GM21619 (cell line): ENCODE measurements around the gene CFI.

Experiments
- ATAC-seq: cut with Tn5 transposase; IDR thresholded peaks from one replicate; pipeline ENCODE4 v1.9.1; 2021; ENCODE audit not compliant: unreplicated experiment

Gene CFI

GRCh38 chr4:109801895-109802319 is at the start of gene CFI:
CFI (minus strand) TSS chr4:109801999; CDS start chr4:109801971, 28 bp downstream.
- no peak for ATAC-seq

- ATAC-seq: no peak
These were observed 48.8 kb upstream of the CFI start for GRCh38 chr4:109850601-109851000.

GRCh38 chr4:109848501-109848900 is 46.7 kb upstream of the CFI start:
- no peak for ATAC-seq

- no peak for ATAC-seq
These were observed 46.2 kb upstream of the CFI start, which contains the start of gene LRIT3 for GRCh38 chr4:109847896-109848442. LRIT3 (plus strand) TSS chr4:109848107; CDS start chr4:109848202, 95 bp downstream.

GRCh38 chr4:109846395-109847098 is 44.7 kb upstream of the CFI start:
- no peak for ATAC-seq

GRCh38 chr4:109836985-109837384 is 35.2 kb upstream of the CFI start:
- no peak for ATAC-seq

GRCh38 chr4:109833756-109834155 is 32.0 kb upstream of the CFI start:
- ATAC-seq: no peak

- no peak for ATAC-seq
These were observed 25.9 kb upstream of the CFI start, which contains the start of gene RRH for GRCh38 chr4:109827672-109828071. RRH (plus strand) TSS chr4:109827972; CDS start chr4:109828028, 56 bp downstream.

- peak; percentile 56 for ATAC-seq
These were observed 24.9 kb upstream of the CFI start for GRCh38 chr4:109826719-109827118.

- no peak for ATAC-seq
These were observed 19.4 kb upstream of the CFI start for GRCh38 chr4:109821185-109821584.

- ATAC-seq: no peak
These were observed 18.8 kb upstream of the CFI start for GRCh38 chr4:109820563-109820962.

- no peak for ATAC-seq
These were observed 16.5 kb upstream of the CFI start for GRCh38 chr4:109818268-109818667.

- no peak for ATAC-seq
These were observed 15.1 kb upstream of the CFI start for GRCh38 chr4:109816894-109817293.

- ATAC-seq: no peak
These were observed 14.3 kb upstream of the CFI start for GRCh38 chr4:109816082-109816442.

GRCh38 chr4:109815151-109816081 is 13.6 kb upstream of the CFI start, which contains the start of gene GAR1:
GAR1 (plus strand) TSS chr4:109815762; CDS start chr4:109816165, 403 bp downstream.
- ATAC-seq: peak; percentile 99

- ATAC-seq: no peak
These were observed 9.9 kb upstream of the CFI start for GRCh38 chr4:109811707-109812106.

- no peak for ATAC-seq
These were observed 9.0 kb upstream of the CFI start for GRCh38 chr4:109810552-109811387.

- ATAC-seq: no peak
These were observed 7.9 kb upstream of the CFI start for GRCh38 chr4:109809655-109810054.

GRCh38 chr4:109803924-109804571 is 2.2 kb upstream of the CFI start:
- peak; percentile 66 for ATAC-seq
